ENCODE measurements around the gene SMIM29. TPM values are rescaled to one million over a fixed set of nuclear protein-coding genes. Genes with fewer than 3 reads are reported as not detected.
A peak's percentile ranks its signal among the peaks of the same experiment; 100 is the strongest.

Gene SMIM29
- total RNA-seq, 4 donors from 2014 or later: 17.3 to 21.6 (median 18.2) TPM

DNA sequence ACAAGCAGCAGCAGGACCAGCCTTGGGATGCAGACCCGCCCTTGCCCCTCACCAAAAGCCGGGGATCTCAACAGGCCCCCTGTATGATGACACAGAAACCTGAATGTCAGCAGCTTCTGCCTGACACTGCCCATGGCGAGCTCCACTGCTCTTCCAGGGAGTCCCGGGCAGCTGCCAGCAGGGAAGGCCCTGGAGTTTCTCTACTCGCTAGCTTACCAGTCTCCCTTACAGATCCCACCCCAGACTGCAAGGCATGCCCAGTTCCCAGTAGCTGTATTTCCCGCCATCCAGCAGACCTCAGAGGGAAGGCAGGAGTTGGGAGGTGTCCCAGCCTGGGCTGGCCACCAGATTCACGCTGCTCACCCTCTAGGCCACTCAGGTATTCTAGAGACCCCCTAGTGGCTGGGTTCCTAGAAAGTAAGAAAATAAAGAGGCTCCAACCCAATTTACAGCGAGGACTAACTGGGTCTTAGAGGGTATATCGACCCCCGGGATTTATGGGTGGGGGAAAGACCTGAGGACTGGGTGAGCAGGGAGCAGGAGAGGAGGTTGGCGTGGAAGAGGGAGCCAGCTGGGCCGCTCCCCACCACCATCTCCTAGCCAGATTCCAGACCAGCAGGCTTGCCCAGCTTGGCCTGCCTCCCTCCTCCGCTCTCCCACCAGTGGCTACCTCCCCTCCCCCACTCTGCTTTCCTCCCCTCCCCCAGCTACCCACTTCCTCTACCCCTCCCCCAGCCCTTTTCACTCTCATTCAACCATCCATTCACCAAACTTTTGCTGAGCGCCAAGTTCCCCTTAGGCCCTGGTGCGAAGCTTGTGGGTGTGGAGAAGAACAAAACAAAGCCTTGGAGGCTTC is 21.8 kb downstream of the SMIM29 start:
- Histone ChIP-seq H3K4me1 (peaks cover 25 to 81% (median 47%) of the 10 kb centered on the region in 3 donors), H3K4me3 (no peak overlapping the region), H3K27ac (peak overlapping the region; percentile 70 to 99 (median 86)), H3K27me3 (no peaks in the 10 kb centered on the region), H3K9me3 (no peaks in the 10 kb centered on the region), H3K36me3 (no peaks in the 10 kb centered on the region)
- 38 to 73% methylated on average over 8 to 15 of the region's 15 CpGs for WGBS, 2 donors
- intact Hi-C loops (cut with DNase I): no loop called here
- TF ChIP-seq POLR2A (IDR thresholded peaks at IDR 0.05): no peak
- TF ChIP-seq, protein P1, sequence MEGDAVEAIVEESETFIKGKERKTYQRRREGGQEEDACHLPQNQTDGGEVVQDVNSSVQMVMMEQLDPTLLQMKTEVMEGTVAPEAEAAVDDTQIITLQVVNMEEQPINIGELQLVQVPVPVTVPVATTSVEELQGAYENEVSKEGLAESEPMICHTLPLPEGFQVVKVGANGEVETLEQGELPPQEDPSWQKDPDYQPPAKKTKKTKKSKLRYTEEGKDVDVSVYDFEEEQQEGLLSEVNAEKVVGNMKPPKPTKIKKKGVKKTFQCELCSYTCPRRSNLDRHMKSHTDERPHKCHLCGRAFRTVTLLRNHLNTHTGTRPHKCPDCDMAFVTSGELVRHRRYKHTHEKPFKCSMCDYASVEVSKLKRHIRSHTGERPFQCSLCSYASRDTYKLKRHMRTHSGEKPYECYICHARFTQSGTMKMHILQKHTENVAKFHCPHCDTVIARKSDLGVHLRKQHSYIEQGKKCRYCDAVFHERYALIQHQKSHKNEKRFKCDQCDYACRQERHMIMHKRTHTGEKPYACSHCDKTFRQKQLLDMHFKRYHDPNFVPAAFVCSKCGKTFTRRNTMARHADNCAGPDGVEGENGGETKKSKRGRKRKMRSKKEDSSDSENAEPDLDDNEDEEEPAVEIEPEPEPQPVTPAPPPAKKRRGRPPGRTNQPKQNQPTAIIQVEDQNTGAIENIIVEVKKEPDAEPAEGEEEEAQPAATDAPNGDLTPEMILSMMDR (IDR thresholded peaks at IDR 0.05): no peak
- DNase-seq: no peak

DNA sequence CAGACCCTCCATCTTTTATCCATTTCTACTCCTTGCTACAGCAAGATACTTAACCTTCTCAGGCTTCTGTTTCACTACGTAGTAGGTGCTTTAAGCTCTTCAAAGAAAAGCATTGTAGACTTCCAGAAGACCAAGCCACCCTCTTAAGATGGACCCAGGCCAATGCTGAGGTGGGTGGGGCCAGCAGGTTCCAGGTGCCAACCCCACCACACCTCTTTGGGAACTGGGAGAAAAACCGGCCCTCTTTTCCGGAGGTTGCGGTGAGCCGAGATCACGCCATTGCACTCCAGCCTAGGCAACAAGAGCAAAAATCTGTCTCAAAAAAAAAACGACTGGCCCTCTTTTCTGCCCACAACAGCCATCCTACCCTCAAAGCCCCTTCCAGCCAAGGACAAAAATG is 22.7 kb downstream of the SMIM29 start:
- no peak for DNase-seq
- intact Hi-C loops (cut with DNase I): no loop called here
- Histone ChIP-seq H3K9me3 (no peaks in the 10 kb centered on the region), H3K27ac (peak overlapping the region in 3 of 4 donors; percentile 77 to 99 (median 95)), H3K36me3 (no peaks in the 10 kb centered on the region), H3K4me3 (no peak overlapping the region), H3K27me3 (no peaks in the 10 kb centered on the region), H3K4me1 (peaks cover 25 to 79% (median 47%) of the 10 kb centered on the region in 3 donors)
- no peak for TF ChIP-seq POLR2A (IDR thresholded peaks at IDR 0.05)
- TF ChIP-seq, protein P1 (IDR thresholded peaks at IDR 0.05): no peak
- WGBS, 2 donors: 40 to 59% methylated on average over 2 of the region's 7 CpGs

DNA sequence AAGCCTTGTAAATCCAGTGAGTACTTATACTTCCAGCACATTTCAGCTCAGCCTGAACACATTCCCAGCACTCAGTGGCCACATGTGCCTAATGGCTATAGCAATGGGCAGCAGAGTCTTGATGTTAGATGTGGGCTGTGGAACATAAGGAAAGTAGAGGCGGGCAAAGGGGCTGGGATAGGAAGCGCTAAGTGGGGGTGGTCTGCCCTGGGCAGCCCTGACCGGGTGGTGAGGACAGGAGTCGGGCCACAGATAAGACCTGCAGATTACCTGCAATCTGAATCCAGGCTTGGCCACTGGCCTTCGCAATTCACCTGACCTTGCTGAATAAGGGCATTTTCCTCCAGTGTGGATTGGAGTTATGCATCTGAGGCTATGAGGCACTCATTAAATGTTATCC is 23.3 kb downstream of the SMIM29 start:
- 94 to 95% methylated on average over 5 of the region's 5 CpGs for WGBS, 2 donors
- no peaks in the 10 kb centered on the region for H3K9me3 ChIP-seq
- no peak for DNase-seq
- H3K27me3 ChIP-seq: no peaks in the 10 kb centered on the region
- peaks cover 25 to 74% (median 46%) of the 10 kb centered on the region in 3 donors for H3K4me1 ChIP-seq
- H3K36me3 ChIP-seq: no peaks in the 10 kb centered on the region
- peak overlapping the region in 3 of 4 donors; percentile 77 to 99 (median 95) for H3K27ac ChIP-seq
- intact Hi-C loops (cut with DNase I): no loop called here
- H3K4me3 ChIP-seq: no peak overlapping the region
- no peak for TF ChIP-seq POLR2A (IDR thresholded peaks at IDR 0.05)
- TF ChIP-seq, protein P1 (IDR thresholded peaks at IDR 0.05): no peak

DNA sequence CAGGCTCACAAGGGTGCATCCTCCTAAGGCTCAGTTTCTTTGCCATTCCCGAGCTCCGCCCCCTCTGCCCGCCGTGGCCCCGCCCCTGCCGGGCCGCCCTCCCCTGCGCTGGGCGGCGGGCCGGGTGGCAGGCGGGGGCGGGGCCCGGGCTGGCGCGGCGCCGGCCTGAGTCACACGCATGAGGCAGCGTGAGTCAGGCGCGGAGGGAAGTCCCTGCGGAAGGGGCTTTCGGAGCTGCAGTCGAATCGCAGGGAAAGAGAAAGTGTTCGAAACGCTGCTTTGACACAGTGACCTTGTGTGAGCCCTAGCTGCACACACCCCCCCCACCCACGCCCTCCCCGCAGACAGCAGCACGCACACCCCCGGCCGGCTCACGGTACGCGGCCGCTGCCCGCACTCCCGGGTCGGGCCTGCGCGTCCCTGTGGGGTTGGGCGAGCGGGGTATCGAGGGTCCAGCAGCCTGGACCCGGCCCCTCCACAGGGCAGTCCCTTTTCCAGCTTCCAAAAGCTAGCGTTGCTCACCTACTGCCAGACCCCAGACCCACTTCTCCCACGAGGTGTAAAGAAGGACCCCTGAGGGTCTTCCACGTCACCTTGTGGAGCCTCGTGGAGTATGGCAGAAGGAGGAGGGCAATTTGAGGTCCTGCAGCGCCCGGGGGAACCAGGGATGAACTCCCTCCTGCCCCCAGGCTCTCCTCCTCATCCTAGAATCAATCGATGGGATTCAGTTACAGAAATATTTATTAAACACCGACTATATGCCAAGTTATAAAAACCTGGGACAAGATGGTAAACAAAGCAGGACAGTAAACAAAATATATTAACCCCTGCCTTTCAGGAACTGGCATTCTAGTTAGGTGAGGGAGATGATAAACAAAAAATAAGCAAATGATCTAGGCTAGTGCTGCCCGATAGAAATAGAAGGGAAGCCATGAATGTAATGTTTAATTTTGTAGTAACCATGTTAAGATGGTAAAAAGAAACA is 24.6 kb downstream of the SMIM29 start:
- Histone ChIP-seq H3K4me1 (peaks cover 25 to 60% (median 39%) of the 10 kb centered on the region in 3 donors), H3K9me3 (no peaks in the 10 kb centered on the region), H3K36me3 (no peaks in the 10 kb centered on the region), H3K27ac (peak overlapping the region; percentile 93 to 99 (median 97)), H3K27me3 (no peaks in the 10 kb centered on the region), H3K4me3 (peak overlapping the region; percentile 45 to 91 (median 62))
- TF ChIP-seq, protein P1 (IDR thresholded peaks at IDR 0.05): no peak
- peak in 3 of 4 donors; percentile 51 to 77 (median 61) for TF ChIP-seq POLR2A (IDR thresholded peaks at IDR 0.05)
- peak; percentile 74 for DNase-seq
- intact Hi-C loops (cut with DNase I): no loop called here
- 11 to 13% methylated on average over 6 of the region's 55 CpGs for WGBS, 2 donors

All from esophagus squamous epithelium (tissue), 5 donors.